ENCODE measurements around the gene MPST. TPM values are rescaled to one million over a fixed set of nuclear protein-coding genes. Genes with fewer than 3 reads are reported as not detected.
"Not testable (repeated sequence)": the region's sequence is repeated elsewhere in the genome, so short reads cannot be mapped to it uniquely, and the experiment has no call there.

The MPST gene
- total RNA-seq, 1 donor from 2014 or later: 102 TPM

DNA sequence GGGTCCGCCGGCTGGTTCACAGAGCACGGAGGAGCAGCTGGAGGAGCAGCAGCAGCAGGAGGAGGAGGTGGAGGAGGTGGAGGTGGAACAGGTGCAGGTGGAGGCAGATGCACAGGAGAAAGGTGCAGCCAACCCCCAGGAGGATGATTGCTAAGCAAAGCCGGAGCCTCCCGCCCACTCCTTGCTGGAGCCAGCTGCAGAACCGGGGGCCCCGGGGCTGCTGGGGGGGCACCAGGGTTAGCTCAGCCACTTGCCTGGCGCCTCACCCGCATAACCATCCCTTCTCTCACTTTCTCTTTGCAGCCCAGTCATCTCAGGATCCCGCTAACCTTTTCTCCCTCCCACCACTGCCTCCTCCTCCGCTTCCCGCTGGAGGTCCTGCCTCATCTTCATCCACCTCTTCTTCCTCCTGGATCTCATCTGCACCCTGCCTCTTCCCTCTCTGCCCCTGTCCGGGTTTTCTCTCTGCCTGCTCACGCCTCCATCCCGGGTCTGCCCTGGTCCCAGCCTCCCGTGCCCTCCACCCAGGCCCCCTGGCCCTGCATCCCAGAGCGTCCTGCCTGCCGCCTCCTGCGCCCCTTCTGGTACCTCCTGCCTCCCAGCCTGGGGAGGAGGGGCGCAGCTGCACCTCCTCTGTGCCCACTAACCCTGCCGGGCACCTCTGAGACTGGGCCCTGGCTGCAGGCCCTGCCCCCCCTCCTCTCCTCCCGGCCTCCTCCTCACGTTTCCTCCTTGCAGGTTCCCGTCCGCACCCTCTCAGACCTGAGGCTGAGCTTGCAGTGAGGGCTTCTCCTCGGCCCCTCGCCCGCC is 41.5 kb downstream of the MPST start:
- DNase-seq (ENCODE audit: low read depth in 2 of 2): no peak

DNA sequence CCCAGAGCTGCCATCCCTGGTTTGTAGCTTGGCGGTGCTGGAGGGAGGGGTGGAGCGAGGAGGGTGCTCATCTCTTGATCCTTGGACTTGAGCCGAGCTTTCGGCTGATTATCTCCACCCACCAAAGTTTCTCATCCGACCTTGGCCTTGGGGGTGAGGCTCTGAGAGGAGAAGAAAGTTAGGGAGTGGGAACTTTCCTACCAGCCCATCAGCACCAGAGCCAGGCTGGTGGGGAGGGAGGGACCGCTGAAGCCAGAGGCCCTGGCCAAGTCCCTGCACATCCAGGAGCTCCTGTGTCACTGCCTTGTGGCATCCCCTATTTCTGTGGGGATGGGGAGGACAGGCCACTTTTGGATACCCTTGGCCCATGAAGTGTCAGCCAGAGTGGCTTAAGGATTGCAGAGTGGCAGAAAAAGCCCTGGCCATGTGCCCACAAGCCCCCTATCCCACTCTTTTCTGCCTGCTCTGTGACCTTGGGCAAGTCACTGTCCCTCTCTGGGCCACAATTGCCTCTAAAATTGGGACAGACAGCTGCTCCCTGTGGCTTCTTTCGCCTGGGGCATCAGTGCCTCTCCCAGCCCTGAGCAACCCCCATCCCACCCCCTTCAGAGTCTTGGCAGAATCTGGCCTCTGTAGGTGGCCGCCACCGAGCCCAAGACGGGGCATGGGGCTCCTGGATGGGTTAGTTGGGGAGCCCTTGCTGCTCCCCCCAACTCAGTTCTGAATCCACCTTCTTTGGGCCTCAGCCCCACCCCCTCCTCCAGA is 42.3 kb downstream of the MPST start:
- DNase-seq (ENCODE audit: low read depth in 2 of 2): no peak

DNA sequence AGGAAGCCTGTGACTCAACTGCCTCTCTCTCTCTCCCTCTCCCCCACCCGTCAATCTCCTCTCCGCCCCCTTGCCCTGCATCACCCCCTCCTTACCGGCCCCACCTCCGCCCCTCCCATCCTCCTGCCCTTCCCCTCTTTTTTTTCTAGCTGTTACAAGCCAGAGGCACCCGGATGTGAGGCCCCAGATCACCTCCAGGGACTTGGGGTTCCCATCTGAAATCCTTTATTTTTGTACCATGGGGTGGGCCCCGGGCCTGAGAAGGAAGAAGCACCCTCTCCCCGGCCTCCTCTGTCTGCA is 42.8 kb downstream of the MPST start:
- no peak for DNase-seq (ENCODE audit: low read depth in 2 of 2)

DNA sequence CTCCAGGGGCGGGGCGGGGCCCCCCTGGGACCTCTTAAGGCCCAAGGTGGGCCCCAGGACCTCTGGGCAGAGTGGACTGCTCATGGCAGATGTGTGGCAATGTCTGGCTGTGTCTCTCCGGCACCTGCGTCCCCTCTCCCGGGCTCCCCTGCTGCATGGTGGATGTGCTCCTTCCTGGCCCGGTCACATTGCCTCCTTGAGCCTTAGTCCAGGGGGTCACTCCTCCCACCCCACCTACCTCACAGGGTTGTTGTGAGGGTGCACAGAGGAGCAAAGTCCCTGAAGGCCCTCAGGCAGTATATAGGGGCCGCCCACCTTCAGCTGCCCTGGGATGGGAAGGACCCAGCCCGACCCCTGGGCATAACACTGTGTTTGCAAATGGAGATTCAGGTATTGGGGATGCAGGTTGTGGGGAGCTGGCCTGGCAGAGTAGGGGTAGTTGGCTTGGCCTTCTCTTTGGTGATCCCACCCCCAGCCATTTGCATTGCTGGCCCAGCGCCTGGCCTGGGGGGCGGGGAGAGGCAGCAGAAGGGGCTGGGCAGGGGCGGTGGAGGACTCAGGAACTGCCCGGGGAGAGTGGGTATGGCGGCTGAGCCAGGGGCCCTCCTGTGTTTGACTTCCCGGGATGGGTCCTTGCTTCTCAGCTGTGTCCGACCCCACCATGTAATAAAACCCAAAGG is 43.3 kb downstream of the MPST start:
- DNase-seq (ENCODE audit: low read depth in 2 of 2): no peak

DNA sequence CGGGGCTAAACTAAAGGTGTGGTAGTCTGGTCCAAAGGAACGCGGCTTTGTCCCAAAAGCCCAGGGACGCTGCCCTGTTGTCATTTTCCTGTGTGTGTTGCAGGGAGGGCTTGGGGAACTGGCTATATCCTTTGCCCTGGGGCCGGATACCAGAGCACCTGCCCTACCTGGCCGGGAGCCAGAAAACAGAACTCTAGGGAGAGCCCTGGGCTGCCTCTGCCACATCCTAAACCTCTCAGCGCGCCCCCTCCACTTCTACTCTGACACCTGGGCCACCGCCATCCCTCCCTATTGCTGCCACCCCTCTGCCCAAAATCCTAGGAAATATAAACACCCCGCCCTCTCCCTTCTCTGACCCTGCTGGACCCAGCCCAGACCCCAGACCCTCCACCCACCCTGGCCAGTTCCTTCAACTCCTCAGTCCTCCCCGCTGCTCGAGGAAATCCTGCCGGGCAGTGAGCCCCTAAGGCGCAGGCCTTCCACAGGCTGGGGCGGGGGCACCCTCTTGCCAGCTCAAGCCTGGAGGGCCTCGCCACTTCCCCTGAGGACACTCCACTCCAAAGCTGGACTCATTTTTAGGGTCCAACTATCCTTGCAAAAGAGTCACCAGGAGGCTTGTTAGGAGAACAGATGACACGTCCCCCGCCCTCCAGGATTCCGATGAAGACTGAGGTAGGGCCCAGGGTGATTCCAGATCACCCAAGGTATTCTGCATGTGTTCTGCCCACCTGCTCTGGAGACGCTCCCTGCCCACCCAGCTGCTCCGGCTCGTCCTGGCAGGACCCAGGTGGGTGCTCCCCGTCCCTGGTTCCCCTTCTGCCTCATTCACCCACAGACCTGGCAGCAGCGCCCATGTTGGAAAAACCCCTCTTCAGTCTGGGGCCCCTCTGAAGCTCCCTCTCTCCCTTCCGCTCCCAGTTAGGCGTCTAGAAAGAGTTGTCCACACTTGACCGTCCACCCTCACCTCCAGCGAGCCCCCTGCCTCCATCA is 44.2 kb downstream of the MPST start:
- no peak for DNase-seq (ENCODE audit: low read depth in 2 of 2)

DNA sequence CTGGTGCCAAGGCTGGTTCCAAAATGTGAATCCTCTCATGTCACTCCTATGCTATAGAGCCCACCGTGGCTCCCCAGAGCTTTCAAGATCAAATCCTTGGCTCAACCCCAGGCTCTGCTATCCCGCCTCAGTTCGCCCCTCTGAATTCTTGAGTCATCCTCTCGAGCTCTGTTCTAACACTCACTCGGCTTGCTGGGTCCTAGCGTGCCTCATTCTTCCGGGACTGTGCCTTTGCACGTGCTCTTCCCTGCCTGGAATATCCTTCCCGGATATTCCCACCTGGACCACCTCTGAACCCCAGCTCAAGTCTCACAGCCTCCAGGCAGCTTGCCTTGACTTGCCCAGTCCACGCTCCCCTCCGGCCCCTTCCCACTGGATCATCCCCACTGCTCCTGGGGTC is 45.0 kb downstream of the MPST start:
- no peak for DNase-seq (ENCODE audit: low read depth in 2 of 2)

DNA sequence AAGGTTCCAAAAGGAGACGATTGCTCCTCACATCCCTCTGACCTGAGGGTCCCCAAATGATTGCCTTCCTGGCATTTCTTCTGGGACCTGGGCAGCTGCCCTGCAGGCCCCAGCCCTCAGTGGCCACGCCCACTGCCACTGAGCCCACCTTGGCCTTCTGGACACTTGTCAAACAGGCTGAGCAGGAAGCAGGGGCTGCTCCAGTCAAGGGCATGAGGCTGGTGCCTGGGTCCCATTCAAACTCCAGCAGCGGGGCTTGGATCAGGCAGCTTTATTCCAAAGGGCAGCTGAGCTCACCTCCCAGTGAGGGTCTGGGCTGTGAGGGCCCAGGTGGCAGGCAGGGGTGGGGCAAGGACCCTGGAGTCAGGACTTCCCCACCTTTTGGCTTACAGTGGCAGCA is 45.6 kb downstream of the MPST start:
- no peak for DNase-seq (ENCODE audit: low read depth in 2 of 2)

DNA sequence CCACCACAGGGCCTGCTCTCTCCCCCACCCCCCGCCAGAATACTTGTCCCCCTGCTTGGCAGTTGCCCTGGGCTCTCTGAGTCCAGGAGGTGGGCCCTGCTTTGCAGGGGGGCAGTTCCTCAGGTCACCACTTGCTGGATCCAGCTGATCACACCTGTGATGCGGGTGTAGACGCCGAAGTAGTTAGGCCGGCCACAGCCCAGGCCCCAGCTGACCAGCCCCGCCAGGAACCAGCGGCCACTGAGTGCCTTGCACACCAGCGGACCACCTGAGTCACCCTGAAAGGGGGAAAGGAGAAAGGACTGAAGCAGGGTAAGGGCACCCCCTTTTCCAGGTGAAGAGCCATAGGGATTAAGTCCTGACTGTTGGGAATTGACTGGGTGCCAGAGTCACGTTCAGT is 46.4 kb downstream of the MPST start:
- DNase-seq (ENCODE audit: low read depth in 2 of 2): no peak

DNA sequence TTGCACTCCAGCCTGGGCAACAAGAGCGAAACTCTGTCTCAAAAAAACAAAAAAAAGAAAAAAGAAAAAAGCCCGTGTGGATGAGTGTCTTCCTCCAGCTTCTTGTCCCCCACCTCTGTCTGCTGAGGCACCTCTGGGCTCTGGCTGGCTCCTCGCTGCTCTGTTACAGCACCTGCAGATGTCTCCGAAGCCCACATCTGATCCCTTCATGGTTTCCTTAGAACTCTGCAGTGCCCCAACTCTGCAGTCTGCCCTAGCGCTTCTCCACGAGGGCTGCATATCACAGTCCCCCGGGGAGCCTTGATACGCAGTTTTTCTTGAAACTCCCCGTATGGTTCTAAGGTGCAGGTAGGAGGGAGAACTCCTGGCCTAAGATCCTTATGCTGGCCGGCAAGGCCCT is 47.9 kb downstream of the MPST start:
- no peak for DNase-seq (ENCODE audit: low read depth in 2 of 2)

DNA sequence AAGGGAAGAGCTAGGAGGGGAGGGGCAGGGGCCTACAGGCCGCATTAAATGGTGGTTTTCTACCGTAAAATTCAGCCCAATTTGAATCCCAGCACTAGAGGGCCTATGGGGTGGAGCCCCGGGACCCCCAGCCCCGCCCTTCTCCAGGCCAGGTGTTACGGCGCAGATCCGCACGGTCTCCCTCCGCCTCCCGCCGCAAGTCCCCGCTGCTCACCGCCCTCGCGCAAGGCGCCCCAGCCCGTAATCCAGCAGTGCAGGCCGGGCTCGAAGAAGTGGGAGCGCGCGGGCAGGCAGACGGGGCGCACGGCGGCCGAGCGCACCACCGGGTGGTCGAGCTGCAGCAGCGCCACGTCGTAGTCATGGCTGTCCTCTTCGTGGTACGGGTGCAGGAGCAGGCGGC is 49.3 kb downstream of the MPST start:
- no peak for DNase-seq (ENCODE audit: low read depth in 2 of 2)

DNA sequence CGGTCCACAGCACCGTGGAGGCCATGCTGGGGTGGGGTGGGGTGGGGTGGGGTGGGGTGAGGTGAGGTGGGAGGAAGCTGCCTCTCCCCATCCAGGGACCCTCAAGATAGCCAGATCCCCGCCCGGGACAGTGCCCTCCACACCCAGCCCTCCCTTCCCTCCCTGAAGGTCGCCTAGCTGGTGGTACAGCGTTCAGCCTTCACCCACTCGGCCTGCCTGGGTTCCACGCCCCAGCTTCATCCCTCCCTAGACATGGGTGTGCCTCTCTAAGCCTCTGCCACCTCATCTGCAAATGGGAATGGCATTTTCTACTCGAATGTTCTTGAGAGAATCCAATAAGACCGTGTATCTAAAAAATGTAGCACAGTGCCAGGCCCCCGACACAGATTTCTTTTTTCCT is 49.8 kb downstream of the MPST start:
- DNase-seq (ENCODE audit: low read depth in 2 of 2): no peak

DNA sequence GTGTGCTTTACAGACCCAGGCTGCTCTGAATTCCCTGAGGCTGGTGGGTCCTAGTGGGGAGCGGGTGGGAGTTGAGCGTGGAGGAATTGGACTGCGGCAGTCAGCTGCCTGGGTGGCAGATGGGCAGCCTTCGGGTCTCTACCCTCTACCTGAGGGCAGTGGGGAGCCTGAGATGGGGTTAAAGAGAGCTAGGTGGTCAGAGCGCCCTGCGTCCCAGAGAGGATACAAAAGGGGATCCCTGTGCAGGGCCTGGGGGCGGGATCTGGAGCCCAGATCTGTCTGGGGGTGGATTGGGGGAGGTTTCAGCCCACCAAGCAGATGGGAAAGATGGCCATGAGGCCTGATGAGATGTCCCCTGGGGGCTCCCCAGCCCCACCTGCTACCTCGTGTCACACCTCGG is 50.2 kb downstream of the MPST start:
- no peak for DNase-seq (ENCODE audit: low read depth in 2 of 2)

DNA sequence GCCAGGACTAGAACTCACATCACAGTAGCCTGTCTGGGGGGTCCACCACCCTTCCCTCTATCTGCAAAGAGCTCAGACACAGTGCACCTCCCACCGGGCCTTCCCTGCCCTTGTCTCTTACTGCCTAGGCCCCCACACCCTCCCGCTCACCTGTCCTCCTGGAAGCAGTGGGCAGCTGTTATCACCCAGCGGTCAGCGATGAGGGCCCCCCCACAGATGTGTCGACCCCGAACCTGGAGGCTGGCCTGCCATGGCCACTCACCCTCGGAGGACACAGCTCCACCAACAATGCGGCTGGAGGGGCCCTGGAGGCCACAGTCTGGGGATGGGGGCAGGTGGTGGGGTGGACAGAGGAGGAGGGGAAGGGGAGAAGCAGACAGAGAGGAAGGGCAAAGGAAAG is 50.8 kb downstream of the MPST start:
- DNase-seq (ENCODE audit: low read depth in 2 of 2): no peak

DNA sequence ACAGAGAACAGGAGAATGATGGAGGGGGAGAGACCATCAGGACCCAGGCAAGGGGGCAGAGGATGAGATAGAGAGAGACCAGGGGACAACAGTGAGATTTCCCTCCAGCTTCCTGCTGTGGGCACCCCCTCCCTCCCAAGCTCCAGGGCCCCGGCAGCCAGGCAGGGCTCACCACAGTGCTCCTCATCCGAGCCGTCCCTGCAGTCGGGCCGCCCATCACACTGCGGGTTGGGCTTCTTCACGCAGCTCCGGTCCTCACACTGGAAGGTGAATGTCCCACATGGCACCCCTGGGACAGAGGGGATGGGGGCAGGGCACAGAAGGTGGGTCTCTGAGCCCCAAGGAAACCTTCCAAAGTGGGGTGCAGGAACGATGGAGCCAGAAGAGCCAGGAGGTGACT is 51.2 kb downstream of the MPST start:
- no peak for DNase-seq (ENCODE audit: low read depth in 2 of 2)

DNA sequence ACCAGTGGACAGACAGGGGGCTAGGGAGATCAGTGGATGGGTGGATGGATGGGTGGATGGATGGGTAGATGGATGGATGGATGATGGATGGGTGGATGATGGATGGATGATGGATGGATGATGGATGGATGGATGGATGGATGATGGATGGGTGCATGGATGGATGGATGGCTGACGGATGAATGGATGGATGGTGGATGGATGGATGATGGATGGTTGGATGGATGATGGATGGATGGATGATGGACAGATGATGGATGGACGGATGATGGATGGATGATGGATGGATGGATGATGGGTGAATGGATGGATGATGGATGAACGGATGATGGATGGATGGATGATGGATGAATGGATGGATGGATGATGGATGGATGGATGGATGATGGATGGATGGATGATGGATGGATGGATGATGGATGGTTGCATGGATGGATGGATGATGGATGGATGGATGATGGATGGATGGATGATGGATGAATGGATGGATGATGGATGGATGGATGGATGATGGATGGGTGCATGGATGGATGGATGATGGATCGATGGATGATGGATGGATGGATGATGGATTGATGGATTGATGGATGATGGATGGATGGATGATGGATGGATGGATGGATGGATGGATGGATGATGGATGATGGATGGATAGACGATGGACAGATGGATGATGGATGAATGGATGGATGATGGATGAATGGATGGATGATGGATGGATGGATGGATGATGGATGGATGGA is 52.5 kb downstream of the MPST start:
- DNase-seq (ENCODE audit: low read depth in 2 of 2): not testable (repeated sequence)

DNA sequence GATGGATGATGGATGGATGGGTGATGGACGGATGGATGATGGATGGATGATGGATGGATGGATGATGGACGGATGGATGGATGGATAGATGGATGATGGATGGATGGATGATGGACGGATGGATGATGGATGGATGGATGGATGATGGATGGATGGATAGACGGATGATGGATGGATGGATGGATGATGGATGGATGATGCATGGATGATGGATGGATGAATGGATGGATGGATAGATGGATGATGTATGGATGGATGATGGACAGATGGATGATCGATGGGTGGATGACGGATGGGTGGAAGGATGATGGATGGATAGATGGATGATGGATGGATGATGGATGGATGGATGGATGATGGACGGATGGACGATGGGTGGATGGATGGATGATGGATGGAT is 53.1 kb downstream of the MPST start:
- no peak for DNase-seq (ENCODE audit: low read depth in 2 of 2)

DNA sequence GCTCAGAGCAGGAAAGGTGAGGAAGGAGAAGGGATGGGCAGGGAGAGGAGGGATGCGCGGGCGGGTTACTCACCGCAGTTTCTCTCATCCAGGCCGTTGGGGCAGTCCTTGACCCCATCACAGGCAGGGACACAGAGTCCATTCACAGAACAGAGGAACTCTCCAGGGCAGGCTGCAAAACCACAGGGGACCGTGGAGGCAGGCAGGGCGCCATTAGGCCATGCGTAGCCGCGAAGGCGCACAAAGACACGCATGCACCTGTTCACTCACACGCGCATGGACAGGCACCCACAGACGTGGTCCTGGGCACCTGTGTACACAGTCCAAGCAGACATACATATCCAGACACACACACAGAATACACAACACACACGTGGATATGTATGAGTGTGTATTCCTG is 55.0 kb downstream of the MPST start:
- DNase-seq (ENCODE audit: low read depth in 2 of 2): no peak

DNA sequence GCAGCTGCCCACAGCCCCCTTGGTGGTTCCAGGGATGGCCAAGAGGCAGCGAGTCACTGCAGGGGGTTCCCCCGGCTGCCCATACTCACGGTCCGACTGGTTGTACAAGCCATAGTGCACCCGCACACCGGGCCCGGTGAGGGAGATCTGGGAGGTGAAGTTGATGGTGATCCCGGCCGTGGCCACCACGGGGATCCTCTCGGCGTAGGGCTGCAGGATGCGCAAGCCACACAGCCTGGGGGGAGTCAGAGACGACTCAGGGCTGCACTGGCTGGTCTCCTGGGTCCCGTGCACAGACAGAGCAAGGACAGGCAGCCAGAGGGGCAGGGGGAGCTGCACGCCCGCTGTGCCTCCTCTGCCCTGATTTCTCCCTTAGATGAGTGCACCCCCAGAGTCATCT is 55.5 kb downstream of the MPST start:
- no peak for DNase-seq (ENCODE audit: low read depth in 2 of 2)

DNA sequence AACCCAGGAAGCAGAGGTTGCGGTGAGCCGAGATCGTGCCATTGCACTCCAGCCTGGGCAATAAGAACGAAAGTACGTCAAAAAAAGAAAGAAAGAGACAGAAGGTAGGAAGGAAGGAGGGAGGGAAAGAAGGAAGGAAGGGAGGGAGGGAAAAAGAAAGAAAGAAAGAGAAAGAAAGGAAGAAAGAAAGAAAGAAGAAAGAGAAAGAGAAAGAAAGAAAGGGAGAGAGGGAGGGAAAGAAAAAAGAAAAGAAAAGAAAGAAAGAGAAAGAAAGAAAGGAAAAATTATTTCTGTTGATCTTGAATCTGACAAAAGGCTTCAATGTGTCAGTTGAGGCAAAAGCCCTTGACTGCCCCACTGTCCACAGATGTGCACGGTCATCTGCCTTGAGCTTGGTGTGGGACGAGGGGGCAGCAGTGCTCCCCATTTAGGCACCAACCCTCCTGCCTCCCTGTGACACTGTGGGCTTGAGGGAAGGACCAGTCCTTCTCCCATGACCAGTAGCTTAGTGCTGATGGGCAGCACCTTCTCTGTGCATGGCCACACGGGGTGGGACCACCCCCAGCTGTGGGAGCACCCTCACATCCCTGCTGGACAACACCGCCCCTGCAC is 56.4 kb downstream of the MPST start:
- no peak for DNase-seq (ENCODE audit: low read depth in 2 of 2)

DNA sequence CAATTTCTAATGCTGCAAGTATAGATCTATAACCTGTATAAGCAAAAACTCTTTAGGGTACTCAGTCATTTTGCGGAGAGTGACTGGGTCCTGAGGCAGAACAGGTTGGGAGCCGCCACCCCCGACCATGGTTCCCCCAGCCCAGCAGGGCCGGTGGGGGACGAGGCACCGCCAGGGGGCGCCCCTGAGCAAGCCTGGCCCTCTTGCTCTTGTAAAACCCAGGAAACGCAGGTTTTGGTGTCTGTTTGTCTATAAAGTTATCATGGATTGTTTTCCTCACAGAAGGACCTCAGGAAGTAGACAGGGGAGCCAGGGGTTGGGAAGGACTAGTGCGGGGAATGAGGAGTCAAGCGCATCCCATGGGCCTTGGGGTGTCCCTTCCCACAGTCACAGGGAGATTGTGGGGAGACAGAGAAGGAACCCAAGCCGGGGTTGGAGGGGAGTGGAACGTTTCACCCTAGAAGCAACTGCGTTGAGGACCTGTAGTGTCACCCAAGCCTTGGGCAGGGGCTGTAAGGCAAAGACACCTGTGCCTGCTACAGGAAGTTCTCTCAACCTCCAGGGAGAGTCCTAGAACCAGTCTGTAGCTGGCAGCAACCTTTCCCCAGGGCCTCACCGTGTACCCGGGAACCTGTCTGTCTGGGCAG is 58.4 kb downstream of the MPST start:
- peak; percentile 20 to 60 for DNase-seq (ENCODE audit: low read depth in 2 of 2)
